Spleen (tissue), 7 donors: ENCODE measurements around the gene USP4.
"Not testable (repeated sequence)": the region's sequence is repeated elsewhere in the genome, so short reads cannot be mapped to it uniquely, and the experiment has no call there.

Source experiments
- POLR2A ChIP-seq, 3 donors: fragments of 450-650 bp; IDR thresholded peaks; one replicate each; pipeline ENCODE4 v1.5.1; 2017; ENCODE audit warnings: antibody characterized with exemption in 3 of 3, mild to moderate bottlenecking in 1 of 3
- TF ChIP-seq, protein P1 (sequence below), 11 experiments: fragments of 200-600 bp in 7 of 11; fragments of 450-650 bp in 4 of 11; sonication (generic) in 4 of 11; IDR thresholded peaks in 8 of 11; conservative IDR thresholded peaks in 3 of 11; 1 replicate in 7 of 11; 2 replicates in 4 of 11; pipeline versions ENCODE4 v1.4.0 to v1.8.0; 2016 to 2021; ENCODE audit warnings: antibody characterized with exemption in 11 of 11, inconsistent platforms in 4 of 11, mild to moderate bottlenecking in 1 of 11
- donor health status: DM: no; HTN: no; CAD: no; lungs with moderate emphysema.
- donor health status: DM: no; HTN: no; CAD: no.
- donor health status: DM: no; HTN: no; CAD: no.

DNA sequence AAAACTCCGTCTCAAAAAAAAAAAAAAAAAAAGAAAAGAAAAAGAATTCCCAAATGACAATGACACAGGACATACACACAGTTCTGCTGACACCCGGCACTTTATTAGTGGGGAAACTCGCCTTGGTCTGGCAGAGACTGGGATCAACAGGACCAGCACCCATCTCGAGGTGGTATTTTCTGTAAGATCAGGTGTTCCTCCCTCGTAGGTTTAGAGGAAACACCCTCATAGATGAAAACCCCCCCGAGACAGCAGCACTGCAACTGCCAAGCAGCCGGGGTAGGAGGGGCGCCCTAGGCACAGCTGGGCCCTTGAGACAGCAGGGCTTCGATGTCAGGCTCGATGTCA is 17.2 kb upstream of the USP4 start:
- TF ChIP-seq, protein P1, sequence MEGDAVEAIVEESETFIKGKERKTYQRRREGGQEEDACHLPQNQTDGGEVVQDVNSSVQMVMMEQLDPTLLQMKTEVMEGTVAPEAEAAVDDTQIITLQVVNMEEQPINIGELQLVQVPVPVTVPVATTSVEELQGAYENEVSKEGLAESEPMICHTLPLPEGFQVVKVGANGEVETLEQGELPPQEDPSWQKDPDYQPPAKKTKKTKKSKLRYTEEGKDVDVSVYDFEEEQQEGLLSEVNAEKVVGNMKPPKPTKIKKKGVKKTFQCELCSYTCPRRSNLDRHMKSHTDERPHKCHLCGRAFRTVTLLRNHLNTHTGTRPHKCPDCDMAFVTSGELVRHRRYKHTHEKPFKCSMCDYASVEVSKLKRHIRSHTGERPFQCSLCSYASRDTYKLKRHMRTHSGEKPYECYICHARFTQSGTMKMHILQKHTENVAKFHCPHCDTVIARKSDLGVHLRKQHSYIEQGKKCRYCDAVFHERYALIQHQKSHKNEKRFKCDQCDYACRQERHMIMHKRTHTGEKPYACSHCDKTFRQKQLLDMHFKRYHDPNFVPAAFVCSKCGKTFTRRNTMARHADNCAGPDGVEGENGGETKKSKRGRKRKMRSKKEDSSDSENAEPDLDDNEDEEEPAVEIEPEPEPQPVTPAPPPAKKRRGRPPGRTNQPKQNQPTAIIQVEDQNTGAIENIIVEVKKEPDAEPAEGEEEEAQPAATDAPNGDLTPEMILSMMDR (IDR thresholded peaks at IDR 0.05 in 8 of 11, conservative IDR thresholded peaks at IDR 0.05 in 3 of 11): not testable (repeated sequence)
- not testable (repeated sequence) for TF ChIP-seq POLR2A (IDR thresholded peaks at IDR 0.05)
